GM19240 (cell line): ENCODE results near the gene LAMP1.
"Not testable (repeated sequence)": the region's sequence is repeated elsewhere in the genome, so short reads cannot be mapped to it uniquely, and the experiment has no call there.

Experiments used
- DNase-seq: peaks from one replicate; pipeline ENCODE4 v3.0.0; 2011; ENCODE audit warnings: low spot score; ENCODE audit not compliant: insufficient read length

The LAMP1 gene

DNA sequence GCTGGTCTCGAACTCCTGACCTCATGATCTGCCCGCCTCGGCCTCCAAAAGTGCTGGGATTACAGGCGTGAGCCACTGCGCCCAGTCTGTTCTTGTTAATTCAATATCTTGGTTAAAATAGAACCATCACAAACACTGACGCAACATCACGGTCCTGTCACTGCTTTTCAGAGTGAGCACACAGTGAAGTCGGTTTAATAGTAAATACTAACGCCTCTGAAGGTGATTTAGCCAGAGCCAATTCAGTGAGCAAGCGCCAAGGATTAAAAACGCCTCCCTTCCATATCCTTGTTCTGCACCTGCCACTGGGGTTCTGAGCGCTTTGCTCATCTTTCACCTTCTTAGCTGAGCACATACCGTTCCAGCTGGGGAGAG, 30.3 kb downstream of the LAMP1 start:
- DNase-seq, result no peak

DNA sequence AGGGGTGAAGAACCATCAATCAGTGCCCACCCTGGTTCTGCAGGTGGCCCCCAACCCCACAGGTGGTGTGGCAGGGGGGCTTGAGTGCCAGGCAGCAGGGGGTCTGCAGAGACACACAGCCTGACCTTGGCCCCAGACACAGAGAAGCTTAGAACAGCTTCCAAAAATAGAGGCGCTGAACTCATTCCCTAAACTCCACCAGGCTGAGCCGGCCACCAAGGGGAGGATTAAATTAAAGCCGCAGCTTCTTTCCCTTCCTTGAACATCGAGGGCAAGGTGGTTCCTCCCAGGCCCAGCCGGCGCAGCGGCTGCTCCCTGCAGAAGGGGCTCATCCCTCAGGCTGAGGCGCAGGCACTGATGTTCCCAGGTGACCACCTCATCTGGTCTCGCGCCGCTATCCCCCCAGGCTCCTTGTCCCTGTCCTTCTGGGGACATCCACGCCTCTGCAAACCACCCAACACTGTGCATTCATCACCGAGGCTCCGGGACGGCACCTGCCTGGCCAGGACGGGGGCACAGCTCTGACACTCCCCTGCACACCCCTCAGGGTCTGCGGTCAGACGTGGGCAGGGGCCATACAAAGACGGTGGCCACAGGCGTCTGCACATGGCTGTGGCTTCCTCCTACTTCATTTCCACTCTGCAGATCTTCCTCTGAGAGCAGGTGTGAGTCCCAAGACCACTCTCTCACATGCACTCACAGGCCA, 30.9 kb downstream of the LAMP1 start:
- no peak for DNase-seq

DNA sequence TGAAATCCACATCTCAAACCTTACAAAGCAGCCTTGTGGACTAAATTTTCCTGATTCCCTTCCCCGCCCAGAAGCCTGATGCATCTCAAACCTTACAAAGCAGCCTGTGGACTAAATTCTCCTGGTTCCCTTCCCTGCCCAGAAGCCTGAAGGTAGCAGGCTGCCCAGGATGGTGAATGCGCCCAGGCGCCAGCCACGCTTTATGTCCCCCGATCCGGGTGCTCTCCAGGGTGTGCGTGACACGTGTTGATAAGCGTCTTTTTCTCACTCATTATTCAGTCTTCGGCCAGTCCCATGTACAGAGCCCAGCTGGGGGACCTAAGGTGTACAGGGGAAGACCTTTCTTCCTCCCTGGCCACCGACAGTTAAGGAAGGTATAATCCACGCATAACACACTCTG, 31.8 kb downstream of the LAMP1 start:
- no peak for DNase-seq

DNA sequence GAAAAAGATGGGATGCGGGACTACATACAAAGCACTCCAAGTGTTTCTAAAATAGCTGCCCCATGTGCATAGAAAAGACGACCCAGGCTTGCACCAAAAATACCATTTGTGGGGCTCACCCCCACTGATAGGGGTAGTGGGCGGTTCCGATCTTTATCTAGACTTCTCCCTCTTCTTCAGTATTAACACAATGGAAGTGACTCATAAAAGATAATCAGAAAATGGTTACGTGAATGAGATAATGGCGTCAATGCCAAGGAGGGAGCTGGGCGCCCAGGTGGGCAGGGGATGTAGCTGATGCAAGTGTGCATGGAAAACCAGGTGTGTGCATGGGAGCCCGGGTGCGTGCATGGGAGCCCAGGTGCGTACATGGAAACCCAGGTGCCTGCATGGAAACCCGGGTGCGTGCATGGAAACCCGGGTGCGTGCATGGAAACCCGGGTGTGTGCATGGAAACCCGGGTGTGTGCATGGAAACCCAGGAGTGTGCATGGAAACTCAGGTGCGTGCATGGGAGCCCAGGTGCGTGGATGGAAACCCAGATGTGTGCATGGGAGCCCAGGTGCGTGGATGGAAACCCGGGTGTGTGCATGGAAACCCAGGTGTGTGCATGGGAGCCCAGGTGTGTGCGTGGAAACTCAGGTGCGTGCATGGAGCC, 32.7 kb downstream of the LAMP1 start:
- DNase-seq, result no peak

DNA sequence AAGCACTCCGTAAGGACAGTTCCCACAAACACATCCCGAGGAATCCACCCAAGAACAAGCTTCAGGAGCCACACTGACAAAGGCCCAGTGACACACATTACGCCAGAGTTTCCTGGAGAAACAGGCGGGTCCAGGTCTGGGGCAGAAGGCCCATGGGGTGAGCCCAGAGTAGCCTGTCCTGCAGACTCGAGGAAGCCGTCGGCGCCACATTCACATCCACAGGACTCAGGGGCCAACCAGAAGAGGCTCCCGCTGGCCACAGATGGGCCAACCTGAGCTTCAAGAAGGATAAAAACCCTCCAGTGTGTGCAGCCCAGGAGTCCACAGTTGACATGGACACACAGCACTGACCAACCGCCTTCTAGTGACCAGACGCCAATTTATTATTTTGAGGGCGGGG, 35.6 kb downstream of the LAMP1 start:
- DNase-seq, result no peak

DNA sequence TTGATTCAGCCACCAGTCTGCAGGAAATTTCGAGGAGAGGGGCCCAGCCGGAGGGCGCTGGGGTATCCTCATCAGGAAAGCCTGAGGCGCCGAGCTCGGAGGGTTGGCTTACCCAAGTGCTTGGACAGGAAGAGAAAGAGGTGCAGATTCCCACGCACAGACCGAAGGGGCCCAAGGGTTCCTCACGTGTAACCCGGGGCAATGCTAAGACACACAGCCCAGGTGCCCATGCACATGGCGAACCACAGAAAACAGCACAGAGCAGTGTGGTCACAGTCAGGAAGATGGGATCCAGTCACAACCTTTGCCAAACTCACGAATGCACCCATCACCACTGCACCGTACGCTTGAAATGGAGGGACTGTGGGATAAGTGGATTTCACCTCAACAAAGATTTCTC, 36.0 kb downstream of the LAMP1 start:
- DNase-seq, result no peak

DNA sequence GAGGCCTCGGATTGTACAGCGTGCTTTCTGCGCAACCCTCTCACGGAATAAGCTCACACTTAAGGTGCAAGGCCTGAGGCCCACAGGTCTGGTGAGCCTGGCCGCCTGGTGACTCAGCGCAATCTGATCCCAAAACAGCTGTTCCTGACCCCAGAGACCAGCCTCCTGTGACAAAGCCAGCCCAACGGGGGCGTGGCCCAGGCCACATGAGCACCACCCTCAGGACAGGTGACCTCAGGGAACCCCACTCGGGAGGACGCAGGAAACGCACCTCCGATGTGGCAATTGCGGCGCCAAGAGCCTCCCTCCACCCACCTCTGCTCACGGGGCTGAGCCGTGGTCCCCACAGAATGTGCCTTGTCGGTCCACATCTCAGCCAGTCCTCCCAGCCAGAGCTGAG, 40.5 kb downstream of the LAMP1 start:
- DNase-seq, result no peak

DNA sequence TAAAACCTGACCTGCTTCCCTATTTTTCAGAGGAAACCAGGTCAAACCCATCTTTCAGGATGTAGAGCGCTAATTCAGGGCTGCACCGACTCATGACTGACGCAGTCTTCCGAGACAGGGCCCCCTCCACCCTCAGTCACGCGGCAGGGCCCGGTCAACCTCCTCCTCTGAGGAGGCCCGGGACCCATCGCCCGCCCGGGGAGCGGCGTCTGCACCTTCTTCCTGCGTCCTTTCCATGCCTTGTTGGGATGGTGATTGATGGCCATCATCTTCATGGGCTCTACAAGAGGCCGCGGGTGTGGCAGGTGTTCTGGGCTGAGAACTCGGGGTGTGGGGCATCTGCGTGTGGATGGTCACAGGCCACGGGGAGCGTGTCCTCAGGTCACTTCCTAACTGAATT, 40.9 kb downstream of the LAMP1 start:
- no peak for DNase-seq

DNA sequence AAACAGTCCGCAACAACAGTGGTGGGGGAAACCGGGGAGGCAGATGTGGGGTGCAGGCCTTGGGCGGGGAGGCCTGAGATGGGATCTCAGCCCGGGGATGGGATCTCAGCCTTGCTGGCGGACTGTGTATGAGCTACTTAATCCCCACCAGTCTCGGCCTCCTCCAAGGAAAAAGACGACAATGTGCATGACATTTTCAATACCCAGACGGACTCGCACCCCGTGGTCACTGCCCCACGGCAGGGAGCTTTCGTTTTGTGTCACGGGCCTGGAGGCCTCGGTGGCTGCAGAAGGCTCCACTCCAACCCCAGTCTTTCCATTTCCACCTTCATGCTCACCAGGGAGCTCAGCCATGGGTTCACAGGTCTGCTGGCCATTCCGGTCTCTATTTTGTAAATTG, 41.4 kb downstream of the LAMP1 start:
- no peak for DNase-seq

DNA sequence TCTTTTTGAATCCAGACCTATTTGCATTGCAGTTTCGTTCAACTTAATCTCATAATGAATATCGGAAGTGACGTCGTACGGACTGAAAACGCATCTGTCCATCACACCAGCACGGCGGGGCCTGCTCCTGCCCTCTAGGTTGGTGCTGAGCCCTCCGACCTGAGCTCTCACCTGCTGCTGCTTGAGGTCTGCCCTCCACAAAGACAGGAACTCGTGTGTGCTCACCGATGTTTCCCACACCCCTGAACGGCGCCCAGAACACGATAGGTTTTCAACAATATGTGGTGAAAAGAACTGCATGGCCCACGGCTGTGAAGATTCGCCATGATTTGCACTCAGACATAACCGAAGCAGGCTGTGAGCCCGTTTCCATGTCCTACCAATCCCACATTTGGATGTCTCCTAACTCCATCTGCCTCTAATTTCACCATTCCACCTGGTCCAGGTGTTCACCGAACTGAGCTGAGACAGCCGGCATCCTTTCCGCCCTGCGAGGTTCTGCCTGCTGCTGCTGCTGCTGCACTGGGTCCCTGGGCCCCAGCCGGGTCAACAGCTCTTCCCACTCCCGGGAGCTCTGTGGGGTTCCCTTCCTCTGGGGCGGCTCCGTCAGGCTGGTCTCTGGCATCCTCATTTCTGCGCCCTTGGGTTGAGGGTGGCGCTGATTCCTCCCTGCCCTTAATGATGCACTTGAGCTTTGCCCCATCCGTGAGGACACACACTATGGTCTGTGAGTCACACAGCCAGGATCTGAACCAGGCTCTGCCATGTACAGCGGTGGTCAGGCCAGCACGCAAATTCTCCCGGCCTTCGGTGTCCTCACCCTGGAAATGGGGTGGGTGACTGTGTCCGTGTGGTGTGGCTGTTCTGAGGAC, 46.0 kb downstream of the LAMP1 start:
- no peak for DNase-seq

DNA sequence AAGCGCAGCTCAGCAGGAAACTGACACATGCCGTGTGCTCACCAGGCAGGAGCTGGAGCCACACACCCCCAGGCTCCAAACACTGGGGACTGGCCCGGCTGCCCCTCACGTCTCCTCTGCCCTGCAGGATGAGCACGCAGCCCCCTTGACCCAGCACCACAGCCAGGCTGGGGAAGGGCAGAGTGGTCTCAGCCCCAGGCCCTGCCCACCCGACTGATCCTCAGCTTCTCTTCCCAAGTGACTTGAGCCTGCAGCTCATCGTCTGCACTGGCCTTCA, 46.6 kb downstream of the LAMP1 start:
- DNase-seq, result no peak

DNA sequence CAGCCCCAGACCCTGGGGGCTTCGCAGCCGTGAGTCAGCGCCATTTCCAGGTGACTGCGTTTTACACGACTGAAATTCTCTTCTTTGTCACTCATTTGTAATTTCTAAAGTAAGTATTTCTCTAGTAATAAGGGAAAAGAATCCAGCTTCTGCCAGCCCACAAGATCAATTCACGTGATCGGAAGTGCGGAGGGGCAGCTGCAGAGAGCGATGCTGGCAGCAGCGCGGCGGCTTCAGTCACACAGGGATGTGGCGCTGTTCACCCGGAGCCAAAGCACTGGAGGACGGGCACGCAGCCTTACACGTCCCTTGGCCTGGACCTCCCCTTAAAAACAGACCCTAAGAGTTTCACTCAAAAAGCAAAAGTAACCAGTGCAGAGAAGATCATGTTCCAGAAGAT, 48.4 kb downstream of the LAMP1 start:
- no peak for DNase-seq

DNA sequence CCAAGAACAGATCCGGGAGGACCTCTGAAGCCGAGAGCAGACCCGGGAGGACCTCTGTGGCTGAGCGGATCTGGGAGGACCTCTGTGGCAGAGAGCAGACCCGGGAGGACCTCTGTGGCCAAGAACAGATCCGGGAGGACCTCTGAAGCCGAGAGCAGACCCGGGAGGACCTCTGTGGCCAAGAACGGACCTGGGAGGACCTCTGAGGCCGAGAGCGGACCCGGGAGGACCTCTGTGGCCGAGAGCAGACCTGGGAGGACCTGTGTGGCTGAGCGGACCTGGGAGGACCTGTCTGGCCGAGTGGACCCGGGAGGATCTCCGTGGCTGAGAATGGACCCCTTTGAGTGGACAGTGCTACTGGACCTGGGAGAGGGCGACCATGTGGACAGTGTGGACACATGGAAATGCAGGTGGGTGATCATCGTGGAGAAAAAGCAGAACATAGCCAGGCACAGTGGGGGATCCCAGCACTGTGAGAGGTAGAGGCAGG, 50.7 kb downstream of the LAMP1 start:
- DNase-seq, result not testable (repeated sequence)

DNA sequence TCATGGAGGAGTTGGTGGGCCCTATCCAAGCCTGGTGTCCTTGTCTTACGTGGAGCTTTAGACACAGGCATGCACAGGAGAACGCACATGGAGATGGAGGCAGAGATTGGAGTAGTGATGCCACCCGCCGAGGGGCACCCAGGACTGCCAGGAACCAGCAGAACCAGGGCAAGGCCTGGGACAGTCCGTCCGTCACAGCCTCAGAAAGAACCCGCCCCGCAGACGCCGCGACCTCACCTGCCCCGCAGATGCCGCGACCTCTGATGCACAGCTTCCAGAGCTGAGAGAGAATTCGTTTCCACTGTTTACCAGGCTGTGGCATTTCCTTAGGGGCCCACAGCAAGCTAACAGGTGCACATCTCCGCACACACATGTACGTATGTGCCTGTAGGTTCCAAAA, 51.6 kb downstream of the LAMP1 start:
- DNase-seq, result no peak

DNA sequence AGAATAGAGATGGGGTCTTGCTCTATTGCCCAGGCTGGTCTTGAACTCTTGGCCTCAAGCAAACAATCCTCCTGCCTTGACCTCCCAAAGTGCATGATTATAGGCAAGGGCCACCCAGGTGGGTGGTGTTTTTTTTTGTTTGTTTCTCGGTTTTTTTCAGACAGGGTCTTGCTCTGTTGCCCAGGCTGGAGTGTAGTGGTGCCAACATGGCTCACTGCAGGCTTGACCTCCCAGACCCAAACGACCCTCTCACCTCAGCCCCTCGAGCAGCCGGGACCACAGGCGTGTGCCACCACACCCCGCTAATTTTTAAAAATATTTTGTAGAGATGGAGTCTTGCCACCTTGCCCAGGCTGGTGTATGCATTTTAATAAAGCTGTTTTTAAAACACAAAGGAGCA, 52.0 kb downstream of the LAMP1 start:
- DNase-seq, result no peak

DNA sequence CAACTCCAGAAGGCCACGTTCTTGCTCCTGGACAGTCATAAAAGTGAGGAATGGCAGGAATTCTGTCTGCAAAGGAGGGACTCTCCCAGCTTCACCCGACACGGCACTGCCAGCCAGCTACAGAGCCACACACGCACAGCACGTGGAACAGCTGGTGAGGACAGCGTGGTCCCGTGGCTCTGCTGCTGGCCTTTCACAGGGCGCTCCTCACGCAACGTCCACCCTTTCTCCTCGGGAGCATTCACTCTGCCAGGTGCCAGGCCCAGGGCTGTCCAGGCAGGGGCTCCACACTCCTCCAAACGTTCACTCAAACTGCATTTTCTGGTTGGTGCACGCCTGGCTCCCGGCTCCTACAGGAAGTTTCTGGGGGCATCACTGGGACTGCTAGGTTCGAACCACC, 52.5 kb downstream of the LAMP1 start:
- DNase-seq, result no peak

DNA sequence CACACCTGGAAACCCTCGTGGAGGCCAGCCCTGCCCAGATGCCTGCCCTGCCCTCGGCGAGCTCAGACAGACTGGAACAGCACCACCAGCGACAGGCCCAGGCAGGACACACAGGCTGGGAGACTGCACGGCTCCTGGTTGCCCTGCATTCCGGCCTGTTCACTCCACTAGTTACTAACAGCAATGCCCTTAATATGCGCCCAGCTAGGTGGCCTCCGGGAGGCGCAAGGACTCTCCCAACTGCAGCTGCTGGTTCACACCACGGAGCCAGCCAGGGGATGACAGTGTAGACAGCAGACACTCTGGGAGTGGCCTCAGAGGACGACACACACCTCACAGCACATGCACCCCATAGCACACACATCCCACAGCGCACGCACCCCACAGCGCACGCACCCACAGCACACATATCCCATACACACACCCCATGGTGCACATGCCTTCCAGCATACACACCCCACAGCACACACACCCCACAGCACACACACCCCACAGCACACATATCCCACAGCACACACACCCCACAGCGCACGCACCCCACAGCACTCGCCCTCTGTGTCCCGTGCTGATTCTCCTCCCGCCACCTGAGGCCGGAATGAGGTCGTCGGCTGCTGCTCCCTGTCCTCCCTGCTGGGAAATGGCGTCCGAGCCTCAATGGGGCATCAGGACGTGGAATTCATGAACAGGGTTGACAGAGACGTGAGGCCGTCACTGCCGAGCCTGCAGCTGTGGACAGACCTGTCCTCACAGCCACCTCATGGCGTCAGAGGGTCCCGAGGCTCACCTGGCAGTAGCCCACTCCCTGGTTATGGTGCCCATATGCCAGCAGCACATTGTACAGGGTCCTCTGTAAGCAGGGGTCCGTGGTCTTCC, 53.3 kb downstream of the LAMP1 start:
- DNase-seq, result no peak

DNA sequence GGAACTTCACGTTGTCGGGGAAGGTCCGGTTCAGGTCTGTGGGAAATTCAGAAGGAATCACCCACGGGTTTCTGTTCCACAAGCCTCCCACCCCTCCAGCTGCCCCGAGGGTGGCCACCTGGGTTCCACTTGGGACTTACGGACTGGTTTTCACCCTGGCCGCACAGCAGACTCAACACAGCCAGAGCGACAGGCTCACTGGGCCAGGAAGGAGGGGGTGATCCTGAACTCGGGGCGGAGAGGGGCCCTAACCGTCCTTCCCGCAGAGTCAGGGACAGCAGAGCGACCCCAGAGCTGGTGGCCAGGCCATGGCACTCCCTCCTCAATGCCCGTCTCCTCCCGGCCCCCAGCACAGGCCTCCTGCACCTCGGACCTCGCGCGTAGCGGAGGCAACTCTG, 53.9 kb downstream of the LAMP1 start:
- DNase-seq, result no peak

DNA sequence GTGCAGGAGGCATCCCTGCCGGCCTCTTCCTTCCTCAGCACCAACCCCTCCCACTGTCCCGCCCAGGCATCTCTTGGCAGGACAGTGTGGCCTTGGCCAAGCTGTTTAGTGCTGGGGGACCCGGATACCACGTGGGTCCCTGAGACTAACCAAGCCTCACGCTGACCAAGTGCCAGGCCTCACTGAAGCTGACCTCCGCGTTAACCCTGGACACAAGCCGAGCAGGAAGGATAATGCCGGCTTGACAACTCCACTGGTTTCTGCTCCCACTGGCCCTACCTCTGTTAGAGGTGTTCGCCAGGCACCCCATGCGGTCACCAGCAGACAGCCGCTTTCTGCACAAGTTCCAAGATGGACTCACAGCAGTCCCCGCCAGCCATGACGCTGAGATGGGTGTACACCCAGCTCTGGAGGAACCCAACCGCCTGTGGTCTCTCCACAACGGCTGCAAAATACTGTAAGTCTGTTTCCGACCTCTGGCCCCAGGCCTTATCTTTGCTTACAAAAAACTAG, 54.5 kb downstream of the LAMP1 start:
- no peak for DNase-seq

DNA sequence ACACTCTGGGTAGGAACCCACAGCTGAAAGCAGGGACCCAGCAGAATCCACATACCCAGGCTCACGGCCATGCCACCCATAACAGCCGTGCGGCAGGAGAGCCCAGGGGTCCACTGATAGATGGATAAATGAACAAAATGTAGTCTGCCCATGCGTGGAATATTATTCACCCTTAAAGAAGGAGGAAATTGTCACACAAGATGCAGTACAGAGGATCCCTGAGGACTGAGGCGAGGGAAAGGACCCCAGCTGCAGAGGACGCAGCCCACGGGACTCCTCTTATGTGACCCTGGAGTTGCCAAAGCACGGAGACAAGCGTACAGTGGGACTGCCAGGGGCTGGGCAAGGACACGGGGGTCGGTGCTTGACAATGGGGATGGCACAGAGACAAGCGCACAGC, 56.2 kb downstream of the LAMP1 start:
- DNase-seq, result no peak

DNA sequence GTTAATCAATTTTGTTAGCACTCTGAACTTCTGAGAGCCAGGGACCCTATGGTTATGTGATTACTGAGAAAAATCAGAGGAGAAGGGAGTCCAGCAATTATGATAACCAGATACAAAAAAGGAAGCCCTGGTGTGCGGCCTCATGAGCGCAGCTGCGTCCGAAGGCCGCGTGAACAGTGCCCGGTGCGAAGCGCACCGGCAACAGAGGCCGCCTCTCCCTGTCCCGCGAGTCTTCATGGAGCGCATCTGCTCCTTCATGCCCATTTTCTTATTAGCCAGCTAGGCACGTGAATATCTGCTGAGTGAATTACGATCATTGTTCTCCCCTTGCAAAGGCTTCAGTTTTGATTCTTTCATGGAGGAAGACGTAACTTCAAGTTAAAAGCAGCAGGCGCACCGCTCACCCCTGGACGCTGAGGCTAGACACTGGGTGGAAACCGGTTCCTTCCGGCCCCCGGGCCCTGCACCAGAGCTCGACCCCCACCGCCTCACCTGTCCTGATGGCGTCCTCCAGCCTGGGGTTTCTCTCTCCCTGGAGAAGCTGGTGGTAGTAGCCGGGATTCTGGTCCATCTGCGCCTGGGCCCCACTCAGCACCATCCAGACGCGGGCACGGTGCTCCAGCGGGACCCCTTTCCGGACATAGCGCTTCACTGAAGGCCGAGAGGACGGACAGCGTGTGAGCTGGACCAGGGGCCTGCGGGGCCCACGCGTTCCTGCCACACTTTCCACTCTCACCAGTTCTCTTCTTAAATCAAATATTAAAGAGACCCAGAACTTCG, 58.0 kb downstream of the LAMP1 start:
- DNase-seq, result no peak
